COLO668 (cell line): Measurements from ENCODE around the gene HTR1D.

ENCODE experiments used
- DNase-seq: peaks from one replicate; lab custom pipeline; 2025; ENCODE audit not compliant: unreplicated experiment; lab: John Stamatoyannopoulos, UW

The HTR1D gene

DNA sequence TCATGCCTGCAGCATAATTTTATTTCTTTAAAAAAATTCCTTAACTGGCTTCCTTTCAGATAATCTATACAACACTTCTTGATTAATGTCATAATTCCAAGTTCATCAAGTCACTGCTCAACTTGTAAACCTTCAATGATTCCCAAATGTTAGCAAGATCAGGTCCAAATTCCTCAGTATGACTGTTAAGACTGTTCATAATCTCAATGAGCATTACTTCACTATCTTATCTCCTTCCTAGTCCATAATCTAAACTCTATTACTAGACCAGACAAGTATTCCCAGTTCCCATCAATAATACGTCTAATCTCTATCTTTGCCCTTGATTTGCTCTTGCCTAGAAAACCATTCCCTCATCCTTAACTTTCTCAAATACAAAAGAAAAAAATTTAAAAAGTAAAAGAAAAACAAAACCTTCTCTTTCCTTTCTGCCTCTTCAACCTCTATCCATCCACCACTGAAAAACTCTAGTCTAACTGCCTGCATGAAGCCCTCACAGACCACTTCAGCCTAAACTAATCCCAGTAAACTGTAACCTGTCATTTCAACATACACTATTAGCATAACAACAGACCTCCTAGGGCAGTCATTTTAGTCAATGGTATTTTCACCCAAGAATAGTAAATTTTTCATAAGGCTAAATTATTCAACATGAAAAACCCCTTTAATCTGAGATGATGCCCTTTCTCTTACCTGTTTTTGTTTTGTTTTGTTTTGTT is 64.2 kb downstream of the HTR1D start:
- no peak for DNase-seq

GRCh38 chr1:23150742-23151141 is 66.6 kb downstream of the HTR1D start:
- no peak for DNase-seq

DNA sequence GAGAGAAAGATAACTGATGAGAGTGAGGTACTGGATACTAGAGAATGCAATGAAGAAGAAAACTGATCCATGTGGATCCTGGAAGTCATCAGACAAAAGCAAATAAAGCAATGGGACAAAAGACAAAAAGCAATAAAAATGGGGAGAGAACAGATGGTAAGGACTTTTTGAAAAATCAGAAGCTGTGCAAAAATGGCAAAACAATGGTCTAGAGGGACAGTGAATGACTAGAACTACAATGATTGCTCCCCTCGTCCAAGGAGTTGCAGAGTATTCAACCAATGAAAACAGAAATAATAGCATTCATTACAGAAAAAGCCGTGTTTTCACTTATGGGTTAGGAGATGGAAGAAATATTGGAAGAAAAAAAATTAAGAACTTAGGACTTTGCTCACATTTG is 67.2 kb downstream of the HTR1D start:
- no peak for DNase-seq

DNA sequence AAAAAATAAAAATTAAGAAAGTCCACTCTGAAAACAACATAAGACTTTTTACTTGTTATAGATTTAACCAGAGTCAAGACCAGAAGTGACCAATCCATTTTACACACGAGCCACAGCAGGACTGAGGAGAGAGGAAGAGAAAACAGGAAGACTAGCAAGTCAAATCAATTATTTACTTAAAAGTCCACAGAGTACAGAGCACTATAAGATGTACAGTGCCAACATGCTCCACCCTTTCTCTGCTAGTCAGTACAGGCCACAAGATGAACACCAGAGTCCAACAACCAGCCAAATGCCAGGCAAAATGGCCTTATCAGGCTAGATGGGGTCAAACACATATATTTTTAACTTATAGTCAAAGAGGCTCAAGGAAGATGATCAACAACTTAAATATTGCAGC is 68.2 kb downstream of the HTR1D start:
- no peak for DNase-seq

DNA sequence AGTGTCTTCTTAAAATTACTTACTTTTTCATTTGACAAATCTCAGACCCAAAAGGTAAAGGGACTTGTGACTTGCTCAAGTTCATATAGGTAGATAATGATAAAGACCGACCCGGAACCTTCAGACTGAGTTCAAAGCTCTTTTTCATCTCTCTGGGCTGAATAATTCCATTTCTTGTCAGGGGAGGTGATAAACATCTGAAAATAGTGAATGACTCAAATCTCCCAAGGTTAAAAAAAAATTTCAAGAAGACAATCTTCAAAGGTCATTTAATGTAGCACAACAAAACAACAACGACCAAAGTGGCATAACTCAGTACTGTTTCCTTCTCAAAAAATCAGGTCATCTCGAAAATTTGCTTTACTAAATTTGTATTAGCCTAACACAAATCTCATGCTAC is 69.2 kb downstream of the HTR1D start:
- DNase-seq, result no peak
